ENCODE results near the gene MS4A4A. TPM values are rescaled to one million over a fixed set of nuclear protein-coding genes. Genes with fewer than 3 reads are reported as not detected.

MS4A4A gene
- total RNA-seq, 1 donor = 0.36 TPM

- H4K20me1 ChIP-seq (ENCODE audit: insufficient read depth, low read length) = no peaks in the 10 kb centered on the region
- DNase-seq (ENCODE audit: insufficient read length, low spot score, missing footprints) = peak; percentile 36
- no peak overlapping the region for H3K4me2 ChIP-seq (ENCODE audit: insufficient read depth, low read length)
- H3K4me3 ChIP-seq (ENCODE audit: insufficient read depth, low read length) = no peak overlapping the region
- H3K27ac ChIP-seq (ENCODE audit: low read depth, low read length) = no peak overlapping the region
- H3K27me3 ChIP-seq (ENCODE audit: insufficient read depth, low read length) = no peaks in the 10 kb centered on the region
- H3K79me2 ChIP-seq (ENCODE audit: insufficient read depth, low read length) = no peaks in the 10 kb centered on the region
- H3K9me3 ChIP-seq (ENCODE audit: low read depth, low read length) = no peaks in the 10 kb centered on the region
- TF ChIP-seq, protein P1, sequence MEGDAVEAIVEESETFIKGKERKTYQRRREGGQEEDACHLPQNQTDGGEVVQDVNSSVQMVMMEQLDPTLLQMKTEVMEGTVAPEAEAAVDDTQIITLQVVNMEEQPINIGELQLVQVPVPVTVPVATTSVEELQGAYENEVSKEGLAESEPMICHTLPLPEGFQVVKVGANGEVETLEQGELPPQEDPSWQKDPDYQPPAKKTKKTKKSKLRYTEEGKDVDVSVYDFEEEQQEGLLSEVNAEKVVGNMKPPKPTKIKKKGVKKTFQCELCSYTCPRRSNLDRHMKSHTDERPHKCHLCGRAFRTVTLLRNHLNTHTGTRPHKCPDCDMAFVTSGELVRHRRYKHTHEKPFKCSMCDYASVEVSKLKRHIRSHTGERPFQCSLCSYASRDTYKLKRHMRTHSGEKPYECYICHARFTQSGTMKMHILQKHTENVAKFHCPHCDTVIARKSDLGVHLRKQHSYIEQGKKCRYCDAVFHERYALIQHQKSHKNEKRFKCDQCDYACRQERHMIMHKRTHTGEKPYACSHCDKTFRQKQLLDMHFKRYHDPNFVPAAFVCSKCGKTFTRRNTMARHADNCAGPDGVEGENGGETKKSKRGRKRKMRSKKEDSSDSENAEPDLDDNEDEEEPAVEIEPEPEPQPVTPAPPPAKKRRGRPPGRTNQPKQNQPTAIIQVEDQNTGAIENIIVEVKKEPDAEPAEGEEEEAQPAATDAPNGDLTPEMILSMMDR (IDR thresholded peaks at IDR 0.05; ENCODE audit: extremely low read depth, low read depth, low read length) = peak; percentile 57
- H2AFZ ChIP-seq (ENCODE audit: low read length) = no peak overlapping the region
- no peaks in the 10 kb centered on the region for H3K4me1 ChIP-seq (ENCODE audit: insufficient read depth, low read length)
- H3K36me3 ChIP-seq (ENCODE audit: insufficient read depth, low read length) = no peaks in the 10 kb centered on the region
Measured at GRCh38 chr11:60334005-60334620, 53.6 kb downstream of the MS4A4A start.

GRCh38 chr11:60336767-60337391 lies 56.4 kb downstream of the MS4A4A start:
- no peak overlapping the region for H3K27ac ChIP-seq (ENCODE audit: low read depth, low read length)
- H3K4me3 ChIP-seq (ENCODE audit: insufficient read depth, low read length) = no peak overlapping the region
- no peaks in the 10 kb centered on the region for H3K79me2 ChIP-seq (ENCODE audit: insufficient read depth, low read length)
- no peak overlapping the region for H3K4me2 ChIP-seq (ENCODE audit: insufficient read depth, low read length)
- TF ChIP-seq, protein P1 (IDR thresholded peaks at IDR 0.05; ENCODE audit: extremely low read depth, low read depth, low read length) = no peak
- no peak for DNase-seq (ENCODE audit: insufficient read length, low spot score, missing footprints)
- no peaks in the 10 kb centered on the region for H3K4me1 ChIP-seq (ENCODE audit: insufficient read depth, low read length)
- no peaks in the 10 kb centered on the region for H3K27me3 ChIP-seq (ENCODE audit: insufficient read depth, low read length)
- no peak overlapping the region for H2AFZ ChIP-seq (ENCODE audit: low read length)
- no peaks in the 10 kb centered on the region for H3K36me3 ChIP-seq (ENCODE audit: insufficient read depth, low read length)
- H3K9me3 ChIP-seq (ENCODE audit: low read depth, low read length) = no peaks in the 10 kb centered on the region
- H4K20me1 ChIP-seq (ENCODE audit: insufficient read depth, low read length) = no peaks in the 10 kb centered on the region

DNA sequence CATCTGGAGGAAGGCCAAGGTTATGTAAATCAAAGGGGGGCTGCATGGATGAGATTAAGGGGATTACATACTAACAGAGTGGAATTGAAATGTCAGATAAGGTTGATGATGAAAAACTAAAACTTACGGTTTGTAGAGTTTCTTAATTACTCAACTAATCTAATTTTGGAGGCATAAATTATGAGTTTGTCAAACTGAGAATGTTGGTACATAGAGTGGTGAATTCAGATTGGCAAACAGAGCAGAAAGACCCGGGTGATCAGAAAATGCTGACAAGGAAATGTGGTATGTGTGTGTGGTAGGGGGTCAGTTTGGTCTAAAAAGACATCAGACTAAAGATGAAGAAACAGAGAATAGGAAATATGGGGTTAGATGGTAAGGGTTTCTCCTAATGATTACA lies 57.6 kb downstream of the MS4A4A start:
- H3K36me3 ChIP-seq (ENCODE audit: insufficient read depth, low read length) = no peaks in the 10 kb centered on the region
- H4K20me1 ChIP-seq (ENCODE audit: insufficient read depth, low read length) = no peaks in the 10 kb centered on the region
- no peak overlapping the region for H3K27ac ChIP-seq (ENCODE audit: low read depth, low read length)
- no peaks in the 10 kb centered on the region for H3K27me3 ChIP-seq (ENCODE audit: insufficient read depth, low read length)
- no peaks in the 10 kb centered on the region for H3K9me3 ChIP-seq (ENCODE audit: low read depth, low read length)
- H3K4me2 ChIP-seq (ENCODE audit: insufficient read depth, low read length) = no peak overlapping the region
- H3K79me2 ChIP-seq (ENCODE audit: insufficient read depth, low read length) = no peaks in the 10 kb centered on the region
- TF ChIP-seq, protein P1 (IDR thresholded peaks at IDR 0.05; ENCODE audit: extremely low read depth, low read depth, low read length) = no peak
- no peak overlapping the region for H3K4me3 ChIP-seq (ENCODE audit: insufficient read depth, low read length)
- no peaks in the 10 kb centered on the region for H3K4me1 ChIP-seq (ENCODE audit: insufficient read depth, low read length)
- DNase-seq (ENCODE audit: insufficient read length, low spot score, missing footprints) = no peak
- H2AFZ ChIP-seq (ENCODE audit: low read length) = no peak overlapping the region

GRCh38 chr11:60339356-60339755 lies 58.9 kb downstream of the MS4A4A start:
- TF ChIP-seq, protein P1 (IDR thresholded peaks at IDR 0.05; ENCODE audit: extremely low read depth, low read depth, low read length) = no peak

More at GRCh38 chr11:60339356-60339755, 58.9 kb downstream of the MS4A4A start:
- no peak overlapping the region for H2AFZ ChIP-seq (ENCODE audit: low read length)
- no peaks in the 10 kb centered on the region for H3K79me2 ChIP-seq (ENCODE audit: insufficient read depth, low read length)
- no peak overlapping the region for H3K27ac ChIP-seq (ENCODE audit: low read depth, low read length)
- H3K4me2 ChIP-seq (ENCODE audit: insufficient read depth, low read length) = no peak overlapping the region
- DNase-seq (ENCODE audit: insufficient read length, low spot score, missing footprints) = no peak
- no peaks in the 10 kb centered on the region for H4K20me1 ChIP-seq (ENCODE audit: insufficient read depth, low read length)
- no peak overlapping the region for H3K4me3 ChIP-seq (ENCODE audit: insufficient read depth, low read length)
- H3K27me3 ChIP-seq (ENCODE audit: insufficient read depth, low read length) = no peaks in the 10 kb centered on the region
- H3K36me3 ChIP-seq (ENCODE audit: insufficient read depth, low read length) = no peaks in the 10 kb centered on the region
- no peaks in the 10 kb centered on the region for H3K9me3 ChIP-seq (ENCODE audit: low read depth, low read length)
- H3K4me1 ChIP-seq (ENCODE audit: insufficient read depth, low read length) = no peaks in the 10 kb centered on the region
